Activated T-cell treated with anti-CD3 and anti-CD28 coated beads for 48 hours (primary cell): ENCODE results near the gene TFB1M.
"Not testable (repeated sequence)": the region's sequence is repeated elsewhere in the genome, so short reads cannot be mapped to it uniquely, and the experiment has no call there.

Experiments used
- DNase-seq: peaks from one replicate; pipeline ENCODE4 v3.0.0-alpha.2; 2020; ENCODE audit warnings: low read depth

Gene TFB1M

DNA sequence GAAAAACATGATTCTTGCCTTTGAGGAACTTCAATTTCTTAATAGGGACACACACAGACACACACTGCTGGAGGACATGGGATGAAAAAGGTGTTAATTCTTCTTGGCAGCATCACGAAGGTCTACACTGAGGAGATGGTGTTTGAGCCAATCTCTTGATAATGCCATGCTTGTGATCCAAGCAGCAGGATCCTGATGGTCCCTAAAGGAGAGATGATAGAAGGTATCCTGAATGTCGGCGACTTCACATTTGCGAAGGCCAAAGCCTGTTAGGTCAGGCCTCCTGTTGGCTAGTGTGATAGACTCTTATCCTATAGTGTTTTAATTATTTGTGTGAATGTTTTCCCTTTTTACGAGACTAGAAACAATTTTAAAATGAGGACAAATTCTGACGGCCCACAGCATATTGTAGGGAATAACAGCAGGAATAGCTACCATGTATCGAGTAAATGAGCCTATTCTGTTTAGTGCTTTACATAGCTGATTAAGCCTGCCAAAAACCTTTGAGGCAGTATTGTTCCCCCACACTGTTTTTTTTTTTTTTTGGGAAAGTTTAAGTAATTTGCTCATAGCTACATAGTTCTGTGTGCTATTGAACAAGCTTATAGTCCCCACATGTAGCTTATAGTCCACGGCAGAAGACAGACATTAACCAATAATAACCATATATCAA is 15.3 kb upstream of the TFB1M start:
- DNase-seq, result no peak

DNA sequence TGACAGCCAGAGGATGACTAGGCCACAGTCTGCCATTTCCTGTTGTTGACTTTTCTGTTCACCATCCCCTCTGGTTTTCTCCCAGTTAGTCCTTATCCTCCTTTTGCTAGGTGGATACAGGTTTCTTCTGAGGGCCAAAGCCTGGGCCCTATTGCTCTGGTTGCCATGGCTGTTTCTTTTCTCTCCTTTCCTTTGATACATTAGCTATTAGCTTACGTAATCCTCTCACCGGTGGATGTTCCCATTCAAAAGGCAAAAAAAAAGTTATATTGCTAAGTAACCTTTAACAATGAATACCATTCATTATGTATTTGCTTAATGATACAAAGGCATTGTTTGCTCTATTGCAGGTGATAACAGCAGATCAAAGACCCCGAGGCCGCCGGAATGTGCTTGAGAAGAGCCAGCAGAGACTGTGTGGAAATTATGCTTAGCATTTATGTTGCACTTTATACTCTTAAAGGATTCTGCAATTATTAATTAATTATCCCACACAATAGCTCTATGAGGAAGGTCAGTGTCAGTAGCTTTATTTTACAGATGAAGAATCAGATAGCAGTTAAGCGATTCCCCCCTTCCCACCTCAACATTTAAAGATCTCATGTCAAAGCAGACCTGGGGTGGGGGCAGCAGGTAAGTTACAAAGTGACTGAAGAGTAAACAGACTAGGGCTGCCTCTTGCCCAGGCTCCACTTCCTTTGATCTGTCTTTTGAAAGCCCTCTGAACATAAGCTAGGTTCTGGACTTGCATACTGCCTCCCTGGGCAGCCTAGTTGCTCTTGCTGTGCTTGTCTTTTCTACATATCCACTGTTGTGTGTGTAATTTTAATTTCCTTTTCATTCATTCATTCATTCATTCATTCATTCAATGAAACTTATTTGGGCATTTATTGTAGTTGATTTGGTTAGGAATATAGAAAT is 14.5 kb upstream of the TFB1M start:
- no peak for DNase-seq

DNA sequence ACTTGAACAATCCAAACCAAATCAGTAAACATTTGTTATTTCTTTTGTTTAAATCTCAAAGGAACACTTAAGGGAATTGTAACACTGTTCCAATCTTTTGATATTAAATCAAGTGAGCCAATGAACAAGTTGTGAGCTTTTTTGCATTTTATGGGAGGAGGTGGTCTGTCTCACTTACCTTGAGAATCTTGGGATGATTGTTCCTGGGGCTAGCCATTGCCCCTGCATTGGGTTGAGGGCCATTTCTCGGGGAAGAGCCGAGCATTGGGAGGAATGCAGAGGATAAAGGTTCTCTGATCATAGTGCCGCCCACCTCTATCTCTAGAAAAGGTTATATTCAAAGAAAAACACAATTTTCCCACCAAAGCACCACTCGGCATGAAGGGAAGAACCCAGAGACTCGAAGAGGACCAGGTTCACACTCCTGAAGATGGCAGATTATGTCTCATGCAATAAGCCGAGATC is 13.8 kb upstream of the TFB1M start:
- DNase-seq, result no peak

DNA sequence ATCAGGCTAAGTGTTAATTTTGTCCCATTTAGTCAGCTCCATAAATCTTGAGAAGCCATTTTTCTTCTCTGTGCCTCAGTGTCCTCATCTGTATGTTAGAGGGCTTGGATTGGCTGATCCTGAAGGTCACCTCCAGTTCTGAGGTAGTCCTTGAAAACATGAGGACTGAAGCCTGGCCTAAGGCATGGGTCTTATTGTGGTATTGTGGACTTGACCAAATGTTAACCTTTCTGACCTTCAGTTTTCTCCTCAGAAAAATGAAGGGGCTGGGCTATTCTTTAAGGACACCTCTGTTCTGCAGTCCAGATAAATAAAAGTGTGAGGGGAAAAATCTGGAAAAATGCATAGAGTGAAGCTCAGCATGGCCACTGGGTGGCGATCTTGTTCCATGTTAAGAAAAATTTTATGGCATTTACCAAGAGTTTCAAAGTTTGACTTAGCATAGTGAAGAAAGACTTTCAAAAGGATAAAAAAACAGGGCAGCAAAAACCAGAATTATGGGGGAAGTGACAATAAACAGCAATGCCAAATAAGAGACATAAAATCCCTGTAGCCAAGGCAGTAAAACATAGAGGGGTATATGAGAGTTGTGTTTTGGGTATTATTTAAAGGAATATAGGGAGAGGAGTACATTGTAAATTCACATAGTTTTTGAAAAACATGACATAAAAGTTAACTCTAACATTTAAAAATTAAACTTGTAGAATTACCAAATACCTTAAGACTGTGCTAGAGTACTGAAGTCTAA is 13.2 kb upstream of the TFB1M start:
- DNase-seq, result peak; percentile 31

DNA sequence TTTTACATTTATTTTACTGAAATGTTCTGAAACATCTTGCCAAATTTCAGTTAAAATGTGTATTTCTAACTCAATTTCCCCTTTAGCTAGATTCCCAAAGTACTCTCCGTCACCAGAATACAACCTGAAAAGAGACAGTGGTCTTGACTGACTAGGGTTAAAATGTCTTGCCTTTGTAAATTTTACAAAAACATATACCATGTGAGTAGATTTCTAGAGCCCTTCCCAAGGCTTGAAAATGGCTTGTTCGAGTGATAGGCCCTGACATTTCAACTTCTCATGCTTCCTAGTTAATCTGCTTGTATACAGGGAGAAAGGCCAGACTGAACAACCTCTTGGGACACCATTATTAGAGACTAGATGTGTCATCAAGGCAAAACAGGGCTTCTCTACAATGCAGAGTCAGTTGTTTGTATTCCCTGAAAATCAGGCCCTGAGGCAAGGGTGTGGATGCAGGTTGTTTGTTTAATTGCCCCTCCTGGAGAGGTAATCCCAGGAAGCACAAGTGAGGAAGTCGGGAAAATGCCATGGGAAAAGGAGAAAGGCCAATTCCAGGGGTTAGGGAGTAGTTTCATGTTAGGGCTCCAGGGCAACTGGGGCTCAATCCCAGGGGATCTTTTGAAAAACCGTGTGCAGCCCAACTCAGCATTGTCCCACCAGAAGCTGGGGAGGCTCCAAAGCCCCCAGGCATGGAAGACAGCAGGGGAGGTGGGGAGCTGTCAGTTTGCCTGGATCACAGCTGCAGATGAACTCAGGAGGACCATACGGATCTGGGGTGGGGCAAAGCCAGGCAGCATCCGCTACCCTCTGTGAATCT is 11.6 kb upstream of the TFB1M start:
- DNase-seq, result no peak

DNA sequence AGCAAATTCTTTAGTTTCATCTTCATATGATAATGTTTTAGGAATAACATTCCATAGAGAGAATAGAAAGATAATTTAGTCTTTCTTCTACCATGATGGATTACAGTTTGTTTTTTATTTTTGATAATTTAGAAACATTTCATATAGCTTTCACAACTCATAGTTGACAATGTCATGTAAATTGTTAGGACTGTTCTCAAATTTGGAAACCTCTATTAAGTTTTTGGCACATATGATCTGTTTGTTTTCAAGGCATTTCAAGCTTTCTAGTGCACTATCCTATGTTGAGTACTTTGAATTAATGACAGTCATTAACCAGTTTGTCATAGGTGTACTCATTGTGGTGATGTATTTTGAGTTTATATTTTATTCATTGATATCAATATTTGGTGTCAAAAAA is 10.7 kb upstream of the TFB1M start:
- no peak for DNase-seq

DNA sequence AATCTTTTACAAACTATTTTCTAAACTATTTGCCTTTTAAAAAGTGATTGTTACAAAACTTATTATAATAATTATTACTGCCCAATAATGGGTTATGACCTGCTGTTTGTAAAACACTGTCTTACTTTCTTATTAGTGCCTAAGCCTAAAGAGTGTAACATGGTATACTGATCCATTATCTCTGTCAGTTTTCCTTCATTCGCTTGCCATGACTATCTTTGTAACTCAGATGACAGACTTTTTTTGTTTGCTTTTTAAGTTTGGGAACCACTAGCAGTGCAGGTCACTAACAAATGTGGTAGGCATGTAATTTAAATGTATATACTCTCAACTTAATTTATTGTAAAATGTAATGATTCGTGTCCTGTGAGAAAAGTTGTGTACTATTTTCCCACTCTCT is 9.9 kb upstream of the TFB1M start:
- DNase-seq, result no peak

DNA sequence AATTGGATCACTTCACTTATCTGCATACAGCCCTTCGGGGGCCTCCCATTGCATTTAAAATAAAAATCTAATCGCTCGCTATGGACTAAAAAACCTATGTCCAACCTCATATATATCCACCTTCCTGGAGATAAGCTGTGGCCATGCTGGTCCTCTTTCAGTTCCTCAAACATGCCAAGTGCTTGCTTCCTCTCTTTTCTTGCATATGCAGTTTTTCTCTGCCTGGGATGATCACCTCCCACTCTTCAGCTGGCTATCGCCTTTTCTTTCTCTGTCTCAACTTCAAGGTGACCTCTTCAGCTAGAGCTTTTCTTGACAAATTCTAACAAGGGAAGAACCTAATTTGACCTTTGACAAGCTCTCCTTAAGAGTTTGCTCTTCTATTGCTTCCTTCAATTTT is 5.6 kb upstream of the TFB1M start:
- DNase-seq, result no peak

DNA sequence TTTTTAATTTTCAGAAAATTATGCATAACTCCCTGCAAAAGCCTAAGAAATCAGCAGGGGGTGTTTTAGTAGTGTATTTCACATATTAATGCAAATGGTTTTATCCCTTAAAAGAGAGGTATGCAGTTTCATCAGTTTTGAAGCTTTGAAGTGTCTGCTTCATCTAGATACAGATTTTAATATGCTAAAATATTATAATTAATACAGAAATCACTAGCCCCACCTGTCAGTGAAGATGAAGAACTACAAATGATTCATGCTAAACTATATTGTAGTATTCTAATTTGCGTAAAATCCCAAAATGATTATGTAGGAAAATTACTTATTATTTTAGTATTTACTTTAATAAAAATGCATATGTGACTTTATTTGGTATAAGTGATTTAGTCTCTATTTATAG is 2.9 kb upstream of the TFB1M start:
- DNase-seq, result no peak

DNA sequence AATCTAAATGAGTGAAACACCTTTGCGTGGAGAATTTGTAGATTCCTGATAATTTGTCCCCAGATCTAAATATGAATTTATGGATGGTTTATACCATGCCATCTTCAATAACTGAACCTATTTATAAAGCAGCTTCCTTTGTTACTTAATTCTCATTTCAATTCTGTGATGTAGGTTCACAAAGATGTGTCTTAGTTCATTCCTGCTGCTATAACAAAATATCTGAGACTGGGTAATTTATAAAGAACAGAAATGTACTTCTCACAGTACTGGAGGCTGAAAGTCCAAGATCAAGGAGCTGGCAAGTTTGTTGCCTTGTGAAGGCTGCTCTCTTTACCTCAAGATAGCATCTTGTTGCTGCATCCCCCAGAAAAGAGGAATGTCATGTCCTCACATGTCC is 2.1 kb upstream of the TFB1M start:
- no peak for DNase-seq

DNA sequence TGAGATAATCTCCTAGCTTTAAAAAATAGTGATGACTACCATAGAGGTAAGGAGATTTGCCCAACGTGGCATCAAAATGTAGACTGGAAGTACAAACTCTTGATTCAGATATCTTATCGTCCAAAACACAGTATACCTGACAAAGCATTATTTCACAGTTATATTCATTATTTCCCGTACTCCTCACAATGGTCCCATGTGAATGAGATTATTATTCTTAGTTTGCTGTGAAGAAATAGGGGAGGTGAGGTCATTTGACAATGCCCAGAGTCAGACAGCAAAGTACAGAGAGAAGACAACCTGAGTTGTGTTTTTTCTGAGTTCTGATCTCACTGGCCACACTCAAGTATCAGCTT is 1.2 kb upstream of the TFB1M start:
- no peak for DNase-seq

DNA sequence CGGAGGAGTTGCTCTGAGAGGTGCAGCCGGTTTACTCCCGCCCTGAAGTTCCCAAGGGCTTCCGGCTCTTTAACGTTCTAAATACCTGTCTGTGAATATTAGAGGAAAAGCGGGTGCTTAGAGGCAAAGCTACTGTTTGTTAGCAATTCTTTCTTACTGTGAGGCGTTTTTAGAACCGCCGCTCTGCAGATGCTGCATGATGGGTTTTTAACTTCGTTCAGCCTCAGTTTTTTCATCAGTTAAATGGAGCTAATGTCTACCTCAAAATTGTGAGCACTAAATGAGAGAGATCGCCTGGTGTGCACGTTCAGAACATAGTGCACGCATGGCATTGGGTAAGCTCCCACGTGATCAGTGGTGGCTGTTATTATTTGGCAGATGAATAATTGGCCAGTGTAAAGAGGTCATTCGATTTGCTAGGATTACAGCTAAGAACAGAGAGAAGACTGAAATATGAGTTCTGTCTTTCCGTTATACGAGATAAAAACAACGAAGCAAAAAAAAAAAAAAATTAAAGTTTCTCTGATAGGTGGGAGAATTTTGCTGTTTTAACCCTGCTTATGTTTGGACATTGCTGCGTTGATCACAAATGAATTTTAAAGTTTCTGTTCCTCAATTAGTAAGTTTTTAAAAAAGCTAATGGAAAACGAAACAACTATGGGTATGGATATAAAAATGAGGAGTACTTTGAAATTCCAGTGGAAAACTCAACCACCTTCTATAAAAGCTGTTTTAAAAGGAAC is 660 bp upstream of the TFB1M start:
- DNase-seq, result peak; percentile 47

DNA sequence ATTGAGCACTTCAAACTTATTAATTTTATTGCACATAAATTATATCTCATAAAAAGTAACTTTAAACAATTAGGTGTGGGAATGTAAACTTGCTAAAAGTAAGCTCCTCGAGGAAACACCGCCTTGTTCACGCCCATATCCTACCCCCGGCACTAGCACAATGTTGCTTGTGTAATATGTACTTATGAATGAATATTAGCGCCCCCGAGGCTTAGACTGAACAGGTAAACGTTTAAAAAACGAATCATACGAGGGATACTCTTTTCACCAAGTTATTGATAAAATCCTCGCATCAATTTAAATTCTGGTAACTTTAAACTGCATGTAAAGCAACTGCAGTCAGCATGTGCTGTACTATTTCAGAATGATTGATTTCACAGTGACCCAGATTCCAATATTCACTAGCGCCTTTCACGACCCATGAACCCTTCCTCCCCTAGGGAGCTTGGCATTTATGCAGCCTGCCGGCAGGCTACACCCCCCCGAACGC is 637 bp downstream of the TFB1M start:
- no peak for DNase-seq

DNA sequence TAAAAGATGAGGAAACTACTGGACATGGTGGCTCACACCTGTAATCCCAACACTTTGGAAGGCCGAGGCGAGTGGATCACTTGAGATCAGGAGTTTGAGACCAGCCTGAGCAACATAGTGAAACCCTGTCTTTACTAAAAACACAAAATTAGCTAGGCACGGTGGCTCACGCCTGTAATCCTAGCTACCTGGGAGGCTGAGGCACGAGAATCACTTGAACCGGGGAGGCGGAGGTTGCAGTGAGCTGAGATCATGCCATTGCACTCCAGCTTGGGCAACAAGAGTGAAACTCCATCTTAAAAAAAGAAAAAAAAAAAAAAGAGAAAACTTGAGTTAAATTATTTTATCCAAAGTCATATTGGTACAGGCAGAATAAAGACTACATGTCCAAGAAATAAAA is 1.3 kb downstream of the TFB1M start:
- DNase-seq, result not testable (repeated sequence)

DNA sequence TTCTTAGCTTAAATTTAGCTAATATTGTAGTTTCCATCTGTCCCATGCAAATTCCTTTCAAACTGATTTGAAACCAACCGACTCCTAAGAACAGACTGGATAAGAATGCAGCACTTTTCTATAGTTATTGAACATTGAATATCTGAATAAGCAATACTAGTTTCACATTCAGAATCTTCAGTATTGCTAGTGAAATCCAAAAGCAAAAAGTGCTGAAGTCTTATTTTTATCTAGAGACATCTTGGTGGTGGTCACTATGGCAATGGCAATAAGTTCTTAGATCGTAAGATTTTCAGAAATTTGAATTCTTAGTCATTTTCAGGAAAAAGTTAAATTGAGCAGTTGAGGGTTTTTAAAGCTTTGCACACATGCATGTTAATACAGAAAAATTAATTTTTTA is 2.7 kb downstream of the TFB1M start:
- DNase-seq, result no peak

DNA sequence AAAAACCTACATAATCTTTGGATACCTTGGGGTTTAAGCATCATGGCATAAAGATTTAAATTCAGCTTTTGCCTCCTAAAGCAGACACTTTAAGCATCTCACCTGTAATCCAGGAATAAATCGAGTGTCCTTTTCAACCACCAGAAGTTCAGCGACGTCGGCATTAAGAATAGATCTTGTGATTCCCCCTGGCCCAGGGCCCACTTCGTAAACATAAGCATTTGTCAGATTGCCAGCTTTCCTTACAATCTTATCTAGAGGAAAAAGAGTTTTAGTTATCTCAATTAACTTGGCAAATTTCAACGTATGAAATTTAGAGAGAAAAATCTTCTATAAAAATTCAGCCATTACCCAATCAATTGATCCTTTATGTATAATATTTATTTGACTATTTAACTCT is 3.2 kb downstream of the TFB1M start:
- no peak for DNase-seq

DNA sequence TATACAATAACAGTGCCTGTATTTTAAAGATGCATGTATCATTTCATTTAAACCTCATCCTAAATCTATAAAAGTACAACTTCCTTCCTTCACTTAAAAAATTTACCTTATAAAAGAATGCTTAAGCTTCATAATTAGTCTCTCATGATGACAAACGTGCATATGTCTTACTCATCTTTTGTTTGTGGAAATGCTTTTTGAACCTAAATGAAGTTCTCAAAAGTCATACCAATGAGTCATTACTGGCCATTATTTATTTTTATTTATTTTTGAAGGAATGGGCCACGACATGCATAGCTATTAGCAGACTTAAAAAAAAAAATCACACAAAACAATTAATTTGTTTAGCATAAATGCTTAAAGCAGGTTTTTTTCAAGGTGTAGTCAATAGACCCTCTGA is 3.7 kb downstream of the TFB1M start:
- no peak for DNase-seq

DNA sequence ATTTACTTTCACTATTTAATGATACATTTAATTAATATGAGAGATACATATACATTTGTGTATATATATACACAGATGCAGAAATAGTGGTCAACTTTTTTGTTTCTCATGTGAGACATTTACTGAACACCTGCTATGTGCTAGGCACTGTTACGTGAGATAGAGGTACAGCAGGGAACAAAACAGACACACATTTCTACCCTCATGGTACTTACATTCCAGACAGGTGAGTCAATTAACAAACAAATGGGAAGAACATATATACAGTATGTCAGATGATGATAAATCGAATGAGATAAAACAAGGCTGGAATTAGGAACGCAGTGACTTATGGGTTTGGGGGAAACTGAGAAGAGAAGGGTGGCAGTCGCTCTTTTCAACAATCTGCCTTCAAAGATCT is 5.1 kb downstream of the TFB1M start:
- DNase-seq, result no peak

DNA sequence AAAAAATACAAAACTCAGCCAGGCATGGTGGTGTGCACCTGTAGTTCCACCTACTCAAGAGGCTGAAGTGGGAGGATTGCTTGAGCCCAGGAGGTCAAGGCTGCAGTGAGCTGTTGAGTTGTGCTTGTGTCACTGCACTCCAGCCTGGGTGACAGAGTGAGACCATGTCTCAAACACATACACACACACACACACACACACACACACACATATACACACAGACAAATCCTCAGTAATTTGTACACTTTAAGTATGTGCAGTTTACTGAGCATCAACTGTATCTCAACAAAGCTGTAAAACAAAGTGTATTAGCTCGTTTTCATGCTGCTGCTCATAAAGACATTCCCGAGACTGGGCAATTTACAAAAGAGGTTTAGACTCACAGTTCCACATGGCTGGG is 7.3 kb downstream of the TFB1M start:
- no peak for DNase-seq

DNA sequence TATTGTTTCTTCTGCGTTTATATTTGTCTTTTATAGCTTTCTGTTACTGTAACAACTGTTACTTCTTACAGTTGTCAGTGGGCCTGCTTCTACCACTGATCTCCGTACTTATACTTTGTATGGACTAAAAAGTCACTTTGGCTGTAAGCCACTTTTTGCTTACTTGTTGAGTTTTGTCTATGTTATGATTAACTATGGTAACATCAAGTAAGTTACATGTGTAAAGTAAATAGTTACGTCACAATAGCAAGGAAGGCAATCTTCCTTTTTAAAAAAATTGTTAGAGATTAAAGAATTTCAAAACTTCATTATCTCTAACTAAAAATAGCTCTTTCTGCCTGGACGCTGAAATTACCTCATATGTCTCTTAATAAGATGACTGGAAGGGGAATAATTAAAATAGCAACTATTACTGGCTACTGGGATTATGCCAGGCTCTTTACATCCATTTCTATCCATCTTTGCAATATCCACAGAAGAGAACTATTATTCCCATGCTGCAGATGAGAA is 10.9 kb downstream of the TFB1M start:
- DNase-seq, result no peak

DNA sequence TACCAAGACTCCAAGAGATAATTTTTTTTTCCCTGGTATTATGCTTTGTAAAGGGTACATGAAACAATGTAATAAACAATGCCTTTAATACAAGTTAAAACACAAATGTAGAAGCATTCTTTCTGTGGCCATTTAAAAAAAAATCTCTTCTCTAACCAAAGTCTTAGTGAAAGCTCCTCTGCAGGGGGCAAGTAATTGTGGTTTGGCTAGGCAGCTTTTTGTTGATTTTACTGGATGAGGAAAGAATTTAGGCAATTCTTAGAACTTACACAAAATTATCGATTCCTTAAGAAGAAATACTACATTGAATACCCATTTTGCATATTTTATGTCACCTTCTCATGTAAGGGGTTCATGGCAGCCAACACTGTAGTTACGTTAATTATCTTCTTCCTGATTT is 12.4 kb downstream of the TFB1M start:
- DNase-seq, result no peak
